ENCODE results near the gene SLC6A6. TPM values are rescaled to one million over a fixed set of nuclear protein-coding genes. Genes with fewer than 3 reads are reported as not detected.

The SLC6A6 gene
- total RNA-seq, 2 experiments from 2014 or later = 27.8 to 31.2 TPM

DNA sequence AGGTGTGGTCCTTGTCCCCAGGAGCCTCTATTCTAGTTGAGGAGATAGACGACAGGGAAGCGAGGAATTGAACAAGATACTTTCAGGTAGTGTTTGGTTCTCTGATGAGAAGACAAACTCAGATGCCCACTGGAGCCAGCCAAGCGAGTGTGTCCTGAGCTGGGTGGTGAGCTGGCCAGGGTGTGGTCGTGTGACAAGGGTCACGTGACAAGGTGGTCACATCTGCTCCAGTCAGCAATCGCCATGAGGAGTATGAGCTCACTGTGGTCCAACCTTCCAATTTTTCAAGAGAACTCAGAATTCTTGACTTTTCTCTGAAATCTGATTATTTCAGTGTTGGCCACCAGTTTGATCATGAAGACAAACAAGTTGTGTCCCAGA is 39.5 kb downstream of the SLC6A6 start:
- Histone ChIP-seq H3K27ac (ENCODE audit: low read depth in 1 of 2, low read length in 2 of 2) (no peak overlapping the region), H3K9me3 (ENCODE audit: control insufficient read depth in 1 of 2, insufficient read depth in 1 of 2, low read length in 2 of 2) (no peaks in the 10 kb centered on the region), H3K27me3 (ENCODE audit: control insufficient read depth in 1 of 2, insufficient read depth in 2 of 2, low read length in 2 of 2) (no peaks in the 10 kb centered on the region), H3K4me1 (ENCODE audit: insufficient read depth, low read length) (peaks cover 36% of the 10 kb centered on the region), H3K4me3 (ENCODE audit: low read length) (no peak overlapping the region), H3K36me3 (ENCODE audit: insufficient read depth, low read length) (peaks cover 34% of the 10 kb centered on the region)
- H3K4me3 Mint-ChIP-seq = no peak overlapping the region
- TF ChIP-seq, protein P1, sequence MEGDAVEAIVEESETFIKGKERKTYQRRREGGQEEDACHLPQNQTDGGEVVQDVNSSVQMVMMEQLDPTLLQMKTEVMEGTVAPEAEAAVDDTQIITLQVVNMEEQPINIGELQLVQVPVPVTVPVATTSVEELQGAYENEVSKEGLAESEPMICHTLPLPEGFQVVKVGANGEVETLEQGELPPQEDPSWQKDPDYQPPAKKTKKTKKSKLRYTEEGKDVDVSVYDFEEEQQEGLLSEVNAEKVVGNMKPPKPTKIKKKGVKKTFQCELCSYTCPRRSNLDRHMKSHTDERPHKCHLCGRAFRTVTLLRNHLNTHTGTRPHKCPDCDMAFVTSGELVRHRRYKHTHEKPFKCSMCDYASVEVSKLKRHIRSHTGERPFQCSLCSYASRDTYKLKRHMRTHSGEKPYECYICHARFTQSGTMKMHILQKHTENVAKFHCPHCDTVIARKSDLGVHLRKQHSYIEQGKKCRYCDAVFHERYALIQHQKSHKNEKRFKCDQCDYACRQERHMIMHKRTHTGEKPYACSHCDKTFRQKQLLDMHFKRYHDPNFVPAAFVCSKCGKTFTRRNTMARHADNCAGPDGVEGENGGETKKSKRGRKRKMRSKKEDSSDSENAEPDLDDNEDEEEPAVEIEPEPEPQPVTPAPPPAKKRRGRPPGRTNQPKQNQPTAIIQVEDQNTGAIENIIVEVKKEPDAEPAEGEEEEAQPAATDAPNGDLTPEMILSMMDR (IDR thresholded peaks at IDR 0.05) = no peak
- H3K4me1 Mint-ChIP-seq (ENCODE audit: low read depth) = peaks cover 12% of the 10 kb centered on the region
- H3K36me3 Mint-ChIP-seq (ENCODE audit: low read depth) = peaks cover 26% of the 10 kb centered on the region
- intact Hi-C loops (cut with DNase I, micrococcal nuclease) = no loop called here
- no peaks in the 10 kb centered on the region for H3K9me3 Mint-ChIP-seq
- POLR2A ChIA-PET = interaction anchor here (1.4 kb wide), 1 partner anchor 9 kb away, joined by 7 read pairs; no protein-coding TSS in a partner anchor
- ATAC-seq (ENCODE audit: poor library complexity) (no peak), DNase-seq (peak in 2 of 14 experiments; percentile 33 to 53)
- H3K27me3 Mint-ChIP-seq = no peaks in the 10 kb centered on the region
- no peak overlapping the region for H3K27ac Mint-ChIP-seq
- CTCF ChIA-PET = no interaction called here

DNA sequence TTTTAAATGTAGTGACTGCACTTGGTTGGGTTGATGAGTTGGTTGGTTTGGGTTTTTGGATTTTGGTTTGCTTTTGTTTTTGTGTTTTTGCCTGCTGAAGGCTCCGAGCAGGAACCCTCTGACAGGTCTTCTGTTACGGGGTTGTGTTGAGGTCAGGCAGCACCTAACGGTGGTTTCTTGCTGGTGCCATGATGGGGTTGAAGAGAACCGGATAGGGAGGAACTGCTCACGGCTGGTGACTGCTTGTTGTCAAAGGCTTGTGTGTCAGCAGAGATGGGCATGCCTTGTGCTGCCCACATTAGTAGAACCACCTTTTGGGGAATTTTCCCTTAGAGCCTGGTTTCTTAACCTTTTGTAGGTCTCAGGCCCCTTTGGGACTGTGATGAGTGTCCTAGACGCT is 42.0 kb downstream of the SLC6A6 start:
- H3K27ac Mint-ChIP-seq = no peak overlapping the region
- CTCF ChIA-PET = no interaction called here
- no peak for DNase-seq

DNA sequence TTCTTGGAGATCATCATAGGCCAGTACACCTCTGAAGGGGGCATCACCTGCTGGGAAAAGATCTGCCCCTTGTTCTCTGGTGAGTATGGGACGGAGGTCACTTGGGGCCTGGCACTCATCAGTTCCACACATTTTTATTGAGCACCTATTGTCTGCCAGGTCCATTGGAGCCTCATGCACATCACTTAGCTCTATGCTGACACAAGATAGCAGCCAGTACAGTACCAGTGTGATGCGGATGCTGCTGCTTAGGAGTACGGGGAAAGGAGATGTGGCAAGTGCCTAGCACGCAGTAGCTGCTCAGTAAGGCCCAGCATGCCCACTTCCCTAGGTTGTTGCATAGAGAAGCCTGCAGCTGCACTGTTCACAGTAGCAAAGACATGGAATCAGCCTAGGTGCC is 43.4 kb downstream of the SLC6A6 start:
- TF ChIP-seq, protein P1 (IDR thresholded peaks at IDR 0.05) = no peak
- ATAC-seq (ENCODE audit: poor library complexity) (no peak), DNase-seq (no peak)
- Mint-ChIP-seq H3K9me3 (no peaks in the 10 kb centered on the region), H3K4me3 (no peak overlapping the region), H3K27ac (no peak overlapping the region), H3K4me1 (ENCODE audit: low read depth) (no peaks in the 10 kb centered on the region), H3K36me3 (ENCODE audit: low read depth) (peaks cover 60% of the 10 kb centered on the region), H3K27me3 (no peaks in the 10 kb centered on the region)
- H3K4me3 ChIP-seq (ENCODE audit: low read length) = no peak overlapping the region
- H3K9me3 ChIP-seq (ENCODE audit: control insufficient read depth in 1 of 2, insufficient read depth in 1 of 2, low read length in 2 of 2) = no peaks in the 10 kb centered on the region
- H3K36me3 ChIP-seq (ENCODE audit: insufficient read depth, low read length) = peaks cover 71% of the 10 kb centered on the region
- ChIA-PET POLR2A (no interaction called here), CTCF (no interaction called here)
- no peaks in the 10 kb centered on the region for H3K27me3 ChIP-seq (ENCODE audit: control insufficient read depth in 1 of 2, insufficient read depth in 2 of 2, low read length in 2 of 2)
- intact Hi-C loops (cut with DNase I, micrococcal nuclease) = no loop called here
- H3K27ac ChIP-seq (ENCODE audit: low read depth in 1 of 2, low read length in 2 of 2) = no peak overlapping the region
- peaks cover 8% of the 10 kb centered on the region for H3K4me1 ChIP-seq (ENCODE audit: insufficient read depth, low read length)

More for the DNA sequence above, 42.0 kb downstream of the SLC6A6 start:
- Mint-ChIP-seq H3K4me3 (no peak overlapping the region), H3K9me3 (no peaks in the 10 kb centered on the region), H3K27me3 (no peaks in the 10 kb centered on the region), H3K36me3 (ENCODE audit: low read depth) (peaks cover 49% of the 10 kb centered on the region), H3K4me1 (ENCODE audit: low read depth) (peaks cover 9% of the 10 kb centered on the region)
- POLR2A ChIA-PET = no interaction called here
- H3K9me3 ChIP-seq (ENCODE audit: control insufficient read depth in 1 of 2, insufficient read depth in 1 of 2, low read length in 2 of 2) = no peaks in the 10 kb centered on the region
- no peak overlapping the region for H3K4me3 ChIP-seq (ENCODE audit: low read length)
- no peaks in the 10 kb centered on the region for H3K27me3 ChIP-seq (ENCODE audit: control insufficient read depth in 1 of 2, insufficient read depth in 2 of 2, low read length in 2 of 2)
- TF ChIP-seq, protein P1 (IDR thresholded peaks at IDR 0.05) = no peak
- ATAC-seq (ENCODE audit: poor library complexity) = no peak
- peaks cover 59% of the 10 kb centered on the region for H3K36me3 ChIP-seq (ENCODE audit: insufficient read depth, low read length)
- no peak overlapping the region for H3K27ac ChIP-seq (ENCODE audit: low read depth in 1 of 2, low read length in 2 of 2)
- intact Hi-C loops (cut with DNase I, micrococcal nuclease) = no loop called here
- peaks cover 22% of the 10 kb centered on the region for H3K4me1 ChIP-seq (ENCODE audit: insufficient read depth, low read length)

All from CD4-positive, alpha-beta T cell (primary cell).